Mesenchymal stem cell (in vitro differentiated cells and primary cell): Measurements from ENCODE around the gene STEAP1.
"Not testable (repeated sequence)": the region's sequence is repeated elsewhere in the genome, so short reads cannot be mapped to it uniquely, and the experiment has no call there.

ENCODE experiments used
- DNase-seq: peaks from one replicate; pipeline ENCODE4 v3.0.0-alpha.2; 2013
- H2AFZ ChIP-seq: one replicate; pipeline ENCODE4 v1.6.1; 2013; ENCODE audit warnings: low read depth, mild to moderate bottlenecking, control low read depth, inconsistent platforms, low read length, moderate library complexity
- H2AK5ac ChIP-seq: 2 replicates; pipeline ENCODE4 v1.6.1; 2013; ENCODE audit warnings: low read length, moderate library complexity, mild to moderate bottlenecking, inconsistent platforms; ENCODE audit not compliant: severe bottlenecking
- H2BK120ac ChIP-seq: one replicate; pipeline ENCODE4 v1.6.1; 2013; ENCODE audit warnings: low read depth, mild to moderate bottlenecking, inconsistent platforms, low read length, moderate library complexity
- H2BK12ac ChIP-seq, 2 experiments: one replicate each; pipeline ENCODE4 v1.6.1; 2013; ENCODE audit warnings: inconsistent platforms in 2 of 2, low read length in 2 of 2, mild to moderate bottlenecking in 2 of 2, moderate library complexity in 2 of 2, control low read depth in 1 of 2
- H2BK15ac ChIP-seq: one replicate; pipeline ENCODE4 v1.6.1; 2013; ENCODE audit warnings: mild to moderate bottlenecking, low read depth, inconsistent platforms; ENCODE audit not compliant: poor library complexity, severe bottlenecking
- H2BK5ac ChIP-seq: 2 replicates; pipeline ENCODE4 v1.6.1; 2013; ENCODE audit warnings: low read depth, mild to moderate bottlenecking, low read length, control low read depth, inconsistent platforms; ENCODE audit not compliant: poor library complexity, severe bottlenecking
- H3K14ac ChIP-seq, 2 experiments: one replicate each; pipeline ENCODE4 v1.6.1; 2013; ENCODE audit warnings: inconsistent platforms in 2 of 2, low read length in 2 of 2, control low read depth in 1 of 2, mild to moderate bottlenecking in 1 of 2, moderate library complexity in 1 of 2
- H3K18ac ChIP-seq, 2 experiments: one replicate each; pipeline ENCODE4 v1.6.1; 2013; ENCODE audit warnings: inconsistent platforms in 2 of 2, low read length in 2 of 2, control low read depth in 1 of 2, low read depth in 1 of 2, mild to moderate bottlenecking in 1 of 2
- H3K23ac ChIP-seq, 2 experiments: one replicate each; pipeline ENCODE4 v1.6.1; 2013; ENCODE audit warnings: inconsistent platforms in 2 of 2, low read length in 2 of 2, mild to moderate bottlenecking in 2 of 2, moderate library complexity in 2 of 2, control low read depth in 1 of 2
- H3K27ac ChIP-seq: 2 replicates; pipeline ENCODE4 v1.5.1; 2013; ENCODE audit warnings: mild to moderate bottlenecking, moderate library complexity, low read length, control low read depth, inconsistent platforms; ENCODE audit not compliant: poor library complexity, severe bottlenecking
- H3K27me3 ChIP-seq, 2 experiments: 2 replicates each; pipeline versions ENCODE4 v1.6.1 to v1.7.0; 2013; ENCODE audit warnings: low read length in 2 of 2, mild to moderate bottlenecking in 2 of 2, moderate library complexity in 2 of 2, control low read depth in 1 of 2, inconsistent platforms in 1 of 2; ENCODE audit not compliant: control insufficient read depth in 1 of 2, insufficient read depth in 1 of 2
- H3K36me3 ChIP-seq, 2 experiments: 2 replicates each; pipeline versions ENCODE4 v1.6.1 to v1.7.0; 2013; ENCODE audit warnings: low read length in 2 of 2, control low read depth in 1 of 2, inconsistent platforms in 1 of 2, low read depth in 1 of 2, mild to moderate bottlenecking in 1 of 2; ENCODE audit not compliant: insufficient read depth in 2 of 2, control insufficient read depth in 1 of 2
- H3K4ac ChIP-seq, 2 experiments: one replicate each; pipeline ENCODE4 v1.6.1; 2013; ENCODE audit warnings: inconsistent platforms in 2 of 2, low read length in 2 of 2, mild to moderate bottlenecking in 2 of 2, moderate library complexity in 2 of 2, control low read depth in 1 of 2, low read depth in 1 of 2
- H3K4me1 ChIP-seq: 2 replicates; pipeline ENCODE4 v1.6.1; 2013; ENCODE audit warnings: low read depth, low read length, control low read depth; ENCODE audit not compliant: control insufficient read depth, insufficient read depth
- H3K4me2 ChIP-seq: 2 replicates; pipeline ENCODE4 v1.6.1; 2013; ENCODE audit warnings: low read length, mild to moderate bottlenecking, inconsistent platforms; ENCODE audit not compliant: poor library complexity, severe bottlenecking
- H3K4me3 ChIP-seq, 2 experiments: 2 replicates each; pipeline versions ENCODE4 v1.5.1 to v1.7.0; 2013; ENCODE audit warnings: low read length in 2 of 2, mild to moderate bottlenecking in 2 of 2, control low read depth in 1 of 2, low read depth in 1 of 2; ENCODE audit not compliant: insufficient read depth in 1 of 2
- H3K79me1 ChIP-seq: replicated peaks from 2 replicates; pipeline ENCODE4 v1.6.1; 2013; ENCODE audit warnings: mild to moderate bottlenecking, control low read depth, low read length, inconsistent platforms; ENCODE audit not compliant: poor library complexity, severe bottlenecking
- H3K9ac ChIP-seq: 2 replicates; pipeline ENCODE4 v1.7.0; 2013; ENCODE audit warnings: mild to moderate bottlenecking, low read length, moderate library complexity
- H3K9me3 ChIP-seq: 2 replicates; pipeline ENCODE4 v1.7.0; 2013; ENCODE audit warnings: mild to moderate bottlenecking, low read length; ENCODE audit not compliant: control insufficient read depth
- H4K8ac ChIP-seq: one replicate; pipeline ENCODE4 v1.6.1; 2013; ENCODE audit warnings: inconsistent platforms, mild to moderate bottlenecking, low read length, moderate library complexity
- H4K91ac ChIP-seq: one replicate; pipeline ENCODE4 v1.6.1; 2013; ENCODE audit warnings: mild to moderate bottlenecking, low read length, inconsistent platforms
- WGBS: methylation state at CpG from one replicate; pipeline ENCODE4 v1.1.7; 2013; ENCODE audit warnings: mixed read lengths; 5-methylcytosine and 5-hydroxymethylcytosine counted together

The STEAP1 gene

GRCh38 chr7:90181485-90181884 lies 27.2 kb downstream of the STEAP1 start:
- no peak overlapping the region for H3K4me3 ChIP-seq
- no peak overlapping the region for H2AFZ ChIP-seq
- no peak overlapping the region for H2BK15ac ChIP-seq
- no peak overlapping the region for H3K27ac ChIP-seq
- H4K8ac ChIP-seq, result no peak overlapping the region
- no peak overlapping the region for H3K18ac ChIP-seq
- H3K14ac ChIP-seq, result no peak overlapping the region
- H2BK12ac ChIP-seq, result no peak overlapping the region
- no peaks in the 10 kb centered on the region for H3K27me3 ChIP-seq
- H3K23ac ChIP-seq, result no peak overlapping the region
- H3K4me1 ChIP-seq, result peaks cover 3% of the 10 kb centered on the region
- no peak overlapping the region for H2AK5ac ChIP-seq
- no peak overlapping the region for H3K4ac ChIP-seq
- no peak overlapping the region for H2BK120ac ChIP-seq
- no peak overlapping the region for H3K4me2 ChIP-seq
- H3K36me3 ChIP-seq, result no peaks in the 10 kb centered on the region
- H4K91ac ChIP-seq, result no peak overlapping the region
- no peak overlapping the region for H2BK5ac ChIP-seq
- no peak for DNase-seq
- H3K79me1 ChIP-seq, result no peaks in the 10 kb centered on the region
- H3K9me3 ChIP-seq, result no peaks in the 10 kb centered on the region
- H3K9ac ChIP-seq, result no peak overlapping the region

GRCh38 chr7:90186290-90186689 lies 32.0 kb downstream of the STEAP1 start:
- not testable (repeated sequence) for H3K27me3 ChIP-seq, H3K23ac ChIP-seq, H3K9ac ChIP-seq, H3K4me1 ChIP-seq, H3K18ac ChIP-seq, H3K9me3 ChIP-seq, DNase-seq, H2BK120ac ChIP-seq, H2BK5ac ChIP-seq, H3K4me2 ChIP-seq, H2BK15ac ChIP-seq, H4K8ac ChIP-seq, H3K36me3 ChIP-seq, H3K4ac ChIP-seq, H2BK12ac ChIP-seq, H3K14ac ChIP-seq, H3K79me1 ChIP-seq, H4K91ac ChIP-seq, H2AK5ac ChIP-seq, H3K4me3 ChIP-seq, H3K27ac ChIP-seq, H2AFZ ChIP-seq
- no CpG with 5 or more reads among the region's 4 CpGs for WGBS

DNA sequence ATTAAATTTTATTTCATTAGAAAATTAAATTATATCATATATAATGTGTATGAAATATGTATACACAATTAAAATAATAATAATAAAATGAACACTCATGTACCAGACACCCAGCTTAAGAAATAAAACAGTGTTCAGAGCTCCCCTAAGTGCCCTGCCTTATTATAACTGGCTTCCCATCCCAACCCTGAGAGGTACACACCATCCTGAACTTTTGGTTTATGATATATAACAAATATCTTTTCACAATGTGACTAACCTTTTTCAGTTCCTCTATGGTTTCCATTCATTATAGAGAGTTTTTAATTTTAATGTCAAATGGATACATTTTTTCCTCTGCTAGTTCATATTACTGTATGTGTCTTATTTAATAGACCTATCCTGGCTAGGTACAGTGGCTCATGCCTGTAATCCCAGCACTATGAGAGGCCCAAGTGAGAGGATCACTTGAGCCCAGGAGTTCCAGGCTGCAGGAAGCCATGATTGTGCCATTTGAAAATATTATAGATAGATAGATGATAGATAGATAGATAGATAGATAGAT lies 33.3 kb downstream of the STEAP1 start:
- no peak overlapping the region for H3K4me3 ChIP-seq
- H4K8ac ChIP-seq, result no peak overlapping the region
- no peaks in the 10 kb centered on the region for H3K36me3 ChIP-seq
- no peak overlapping the region for H2BK15ac ChIP-seq
- H3K27ac ChIP-seq, result no peak overlapping the region
- no peak overlapping the region for H2AFZ ChIP-seq
- H3K27me3 ChIP-seq, result no peaks in the 10 kb centered on the region
- no peak overlapping the region for H4K91ac ChIP-seq
- no peaks in the 10 kb centered on the region for H3K4me1 ChIP-seq
- H3K4me2 ChIP-seq, result no peak overlapping the region
- no peak overlapping the region for H3K4ac ChIP-seq
- H2BK120ac ChIP-seq, result no peak overlapping the region
- no peak overlapping the region for H3K9ac ChIP-seq
- H3K9me3 ChIP-seq, result peaks cover 11% of the 10 kb centered on the region
- DNase-seq, result no peak
- H3K18ac ChIP-seq, result no peak overlapping the region
- H2AK5ac ChIP-seq, result no peak overlapping the region
- H3K79me1 ChIP-seq, result no peaks in the 10 kb centered on the region
- no peak overlapping the region for H3K14ac ChIP-seq
- H2BK5ac ChIP-seq, result no peak overlapping the region
- H3K23ac ChIP-seq, result no peak overlapping the region
- H2BK12ac ChIP-seq, result no peak overlapping the region

DNA sequence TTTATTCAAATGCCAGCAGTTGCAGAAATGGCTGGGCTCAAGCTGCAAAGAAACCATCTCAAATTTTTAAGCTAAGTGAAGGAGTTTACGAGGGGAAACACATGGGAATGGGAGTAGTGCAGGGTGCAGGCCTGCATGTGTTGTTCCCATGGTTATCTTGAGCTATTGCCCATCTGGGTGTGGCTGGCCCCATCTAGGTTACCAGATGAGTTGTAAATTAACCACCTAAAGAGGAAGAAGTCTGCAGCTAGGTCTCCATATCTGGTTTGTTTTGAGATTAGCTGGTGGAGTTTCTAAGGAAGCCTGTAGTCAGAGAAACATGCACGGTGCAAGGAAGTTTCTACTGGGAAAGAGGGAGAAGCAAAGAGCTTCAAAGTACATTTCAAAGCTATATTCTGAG lies 34.0 kb downstream of the STEAP1 start:
- WGBS, result 54% methylated on average over 1 of the region's 2 CpGs
- H3K4ac ChIP-seq, result no peak overlapping the region
- no peak overlapping the region for H3K23ac ChIP-seq
- no peak overlapping the region for H2BK5ac ChIP-seq
- no peak overlapping the region for H3K27ac ChIP-seq
- H2AFZ ChIP-seq, result no peak overlapping the region
- H3K4me3 ChIP-seq, result no peak overlapping the region
- no peak overlapping the region for H3K4me2 ChIP-seq
- no peaks in the 10 kb centered on the region for H3K79me1 ChIP-seq
- H2BK120ac ChIP-seq, result no peak overlapping the region
- no peak overlapping the region for H4K91ac ChIP-seq
- no peaks in the 10 kb centered on the region for H3K4me1 ChIP-seq
- no peak overlapping the region for H3K9ac ChIP-seq
- no peak for DNase-seq
- H2BK15ac ChIP-seq, result no peak overlapping the region
- peaks cover 11% of the 10 kb centered on the region for H3K9me3 ChIP-seq
- H3K27me3 ChIP-seq, result no peaks in the 10 kb centered on the region
- H2AK5ac ChIP-seq, result no peak overlapping the region
- no peak overlapping the region for H3K18ac ChIP-seq
- H4K8ac ChIP-seq, result no peak overlapping the region
- H3K36me3 ChIP-seq, result no peaks in the 10 kb centered on the region
- H2BK12ac ChIP-seq, result no peak overlapping the region
- H3K14ac ChIP-seq, result no peak overlapping the region
